Mammary epithelial cell (primary cell): ENCODE results near the gene STK32B.

Source experiments
- CTCF ChIP-seq, 2 donors: IDR thresholded peaks in 1 of 2; conservative IDR thresholded peaks in 1 of 2; 2 replicates each; pipeline ENCODE4 v1.5.1; 2011 to 2012; ENCODE audit warnings: inconsistent platforms in 2 of 2, low read length in 2 of 2, mild to moderate bottlenecking in 2 of 2, control low read depth in 1 of 2, low read depth in 1 of 2; ENCODE audit not compliant: insufficient read depth in 1 of 2; ENCODE audit errors: extremely low read depth in 1 of 2
- EZH2 ChIP-seq: IDR thresholded peaks from 2 replicates; pipeline ENCODE4 v1.6.1; 2012; ENCODE audit warnings: low read length, inconsistent platforms, borderline replicate concordance

DNA sequence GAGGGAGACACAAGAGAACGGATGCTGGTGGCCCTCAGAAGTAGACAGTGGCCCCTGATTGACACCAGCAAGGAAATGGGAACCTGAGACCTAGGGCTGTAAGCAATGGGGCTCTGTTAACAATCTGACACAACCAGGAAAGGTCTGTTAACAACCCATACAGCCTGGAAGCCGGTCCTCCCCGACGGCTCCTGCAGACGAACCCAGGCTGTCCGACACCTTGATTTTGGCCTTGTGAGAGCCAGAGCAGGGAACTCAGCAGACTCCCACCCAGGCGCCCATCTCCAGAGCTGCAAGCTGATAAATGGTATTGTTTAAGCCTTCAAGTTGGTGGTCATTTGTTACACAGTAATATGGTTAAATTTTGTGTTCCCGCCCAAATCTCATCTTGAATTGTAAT lies 21.8 kb upstream of the STK32B start:
- no peak for TF ChIP-seq CTCF (conservative IDR thresholded peaks at IDR 0.05 in 1 of 2, IDR thresholded peaks at IDR 0.05 in 1 of 2; ENCODE audit: extremely low read depth in 1 of 2, insufficient read depth in 1 of 2, low read depth in 1 of 2, low read length in 2 of 2)
- TF ChIP-seq EZH2: no peak
